ENCODE measurements around the gene SOD2. TPM values are rescaled to one million over a fixed set of nuclear protein-coding genes. Genes with fewer than 3 reads are reported as not detected.
"Not testable (repeated sequence)": the region's sequence is repeated elsewhere in the genome, so short reads cannot be mapped to it uniquely, and the experiment has no call there.

Gene SOD2
- total RNA-seq, 1 experiment from 2014 or later = 41.0 TPM

GRCh38 chr6:159722655-159723054, 29.6 kb upstream of the SOD2 start:
- H3K79me2 ChIP-seq (ENCODE audit: low read length) = peaks cover 56% of the 10 kb centered on the region
- no peak for DNase-seq

GRCh38 chr6:159721981-159722380, 28.9 kb upstream of the SOD2 start:
- H3K27me3 ChIP-seq (ENCODE audit: low read length); H3K36me3 ChIP-seq (ENCODE audit: insufficient read depth, low read length); H3K9me2 ChIP-seq (replicated peaks; ENCODE audit: insufficient read depth, low read length); H3K27ac ChIP-seq (ENCODE audit: low read length); H3K4me2 ChIP-seq (ENCODE audit: low read depth, low read length, poor library complexity, severe bottlenecking); H2AFZ ChIP-seq (ENCODE audit: low read length); H3K9ac ChIP-seq (ENCODE audit: low read length); H4K20me1 ChIP-seq (ENCODE audit: insufficient read depth, low read depth, low read length); H3K9me3 ChIP-seq (ENCODE audit: low read length); DNase-seq; H3K4me3 ChIP-seq (ENCODE audit: low read length): not testable (repeated sequence)
- H3K79me2 ChIP-seq (ENCODE audit: low read length) = peaks cover 54% of the 10 kb centered on the region
- peaks cover 12% of the 10 kb centered on the region for H3K4me1 ChIP-seq (ENCODE audit: low read length)

More at GRCh38 chr6:159722655-159723054, 29.6 kb upstream of the SOD2 start:
- Histone ChIP-seq H3K9me3 (ENCODE audit: low read length) (no peaks in the 10 kb centered on the region), H3K4me3 (ENCODE audit: low read length) (no peak overlapping the region), H4K20me1 (ENCODE audit: insufficient read depth, low read depth, low read length) (peaks cover 4% of the 10 kb centered on the region; the same call in 1 of the 2 replicates), H3K4me1 (ENCODE audit: low read length) (peaks cover 12% of the 10 kb centered on the region), H3K27me3 (ENCODE audit: low read length) (no peaks in the 10 kb centered on the region), H3K9ac (ENCODE audit: low read length) (no peak overlapping the region), H3K36me3 (ENCODE audit: insufficient read depth, low read length) (no peaks in the 10 kb centered on the region), H3K27ac (ENCODE audit: low read length) (no peak overlapping the region), H3K9me2 (replicated peaks; ENCODE audit: insufficient read depth, low read length) (no peaks in the 10 kb centered on the region), H3K4me2 (ENCODE audit: low read depth, low read length, poor library complexity, severe bottlenecking) (no peak overlapping the region), H2AFZ (ENCODE audit: low read length) (no peak overlapping the region)

- H3K79me2 ChIP-seq (ENCODE audit: low read length) = peaks cover 44% of the 10 kb centered on the region
- no peaks in the 10 kb centered on the region for H3K27me3 ChIP-seq (ENCODE audit: low read length)
- peak; percentile 87 for DNase-seq
- no peak overlapping the region for H3K27ac ChIP-seq (ENCODE audit: low read length)
- H3K9me3 ChIP-seq (ENCODE audit: low read length) = no peaks in the 10 kb centered on the region
- no peak overlapping the region for H3K4me2 ChIP-seq (ENCODE audit: low read depth, low read length, poor library complexity, severe bottlenecking)
- no peaks in the 10 kb centered on the region for H3K36me3 ChIP-seq (ENCODE audit: insufficient read depth, low read length)
- H4K20me1 ChIP-seq (ENCODE audit: insufficient read depth, low read depth, low read length) = 0 out of 2 replicates have a peak, but pooled peaks cover 3% of the 10 kb centered on the region
- H2AFZ ChIP-seq (ENCODE audit: low read length) = no peak overlapping the region
- H3K9ac ChIP-seq (ENCODE audit: low read length) = no peak overlapping the region
- H3K9me2 ChIP-seq (replicated peaks; ENCODE audit: insufficient read depth, low read length) = no peaks in the 10 kb centered on the region
- H3K4me1 ChIP-seq (ENCODE audit: low read length) = peaks cover 9% of the 10 kb centered on the region
- no peak overlapping the region for H3K4me3 ChIP-seq (ENCODE audit: low read length)
These were observed 27.7 kb upstream of the SOD2 start for GRCh38 chr6:159720708-159721107.

- no peak overlapping the region for H3K27ac ChIP-seq (ENCODE audit: low read length)
- H3K4me3 ChIP-seq (ENCODE audit: low read length) = no peak overlapping the region
- H3K79me2 ChIP-seq (ENCODE audit: low read length) = peaks cover 30% of the 10 kb centered on the region
- H3K9me3 ChIP-seq (ENCODE audit: low read length) = no peaks in the 10 kb centered on the region
- H4K20me1 ChIP-seq (ENCODE audit: insufficient read depth, low read depth, low read length) = 0 out of 2 replicates have a peak, but pooled peaks cover 3% of the 10 kb centered on the region
- H3K27me3 ChIP-seq (ENCODE audit: low read length) = no peaks in the 10 kb centered on the region
- H3K4me2 ChIP-seq (ENCODE audit: low read depth, low read length, poor library complexity, severe bottlenecking) = no peak overlapping the region
- 0 out of 2 replicates have a peak, but pooled peaks cover 2% of the 10 kb centered on the region for H3K36me3 ChIP-seq (ENCODE audit: insufficient read depth, low read length)
- no peak overlapping the region for H2AFZ ChIP-seq (ENCODE audit: low read length)
- no peak for DNase-seq
- no peaks in the 10 kb centered on the region for H3K9me2 ChIP-seq (replicated peaks; ENCODE audit: insufficient read depth, low read length)
- H3K9ac ChIP-seq (ENCODE audit: low read length) = no peak overlapping the region
- no peaks in the 10 kb centered on the region for H3K4me1 ChIP-seq (ENCODE audit: low read length)
These were observed 26.2 kb upstream of the SOD2 start for GRCh38 chr6:159719287-159719686.

- Histone ChIP-seq H3K27ac (ENCODE audit: low read length) (no peak overlapping the region), H3K27me3 (ENCODE audit: low read length) (no peaks in the 10 kb centered on the region), H2AFZ (ENCODE audit: low read length) (no peak overlapping the region), H3K9me2 (replicated peaks; ENCODE audit: insufficient read depth, low read length) (no peaks in the 10 kb centered on the region), H3K4me2 (ENCODE audit: low read depth, low read length, poor library complexity, severe bottlenecking) (no peak overlapping the region), H3K9me3 (ENCODE audit: low read length) (no peaks in the 10 kb centered on the region), H3K36me3 (ENCODE audit: insufficient read depth, low read length) (0 out of 2 replicates have a peak, but pooled peaks cover 2% of the 10 kb centered on the region), H3K4me3 (ENCODE audit: low read length) (no peak overlapping the region), H3K9ac (ENCODE audit: low read length) (no peak overlapping the region), H3K79me2 (ENCODE audit: low read length) (peaks cover 23% of the 10 kb centered on the region), H4K20me1 (ENCODE audit: insufficient read depth, low read depth, low read length) (0 out of 2 replicates have a peak, but pooled peaks cover 3% of the 10 kb centered on the region), H3K4me1 (ENCODE audit: low read length) (no peaks in the 10 kb centered on the region)
- DNase-seq = no peak
These were observed 25.6 kb upstream of the SOD2 start for GRCh38 chr6:159718634-159719033.

- H3K36me3 ChIP-seq (ENCODE audit: insufficient read depth, low read length) = 0 out of 2 replicates have a peak, but pooled peaks cover 2% of the 10 kb centered on the region
- H3K27ac ChIP-seq (ENCODE audit: low read length) = no peak overlapping the region
- H2AFZ ChIP-seq (ENCODE audit: low read length) = no peak overlapping the region
- no peak overlapping the region for H3K9ac ChIP-seq (ENCODE audit: low read length)
- no peaks in the 10 kb centered on the region for H3K9me2 ChIP-seq (replicated peaks; ENCODE audit: insufficient read depth, low read length)
- no peaks in the 10 kb centered on the region for H3K4me1 ChIP-seq (ENCODE audit: low read length)
- no peaks in the 10 kb centered on the region for H3K9me3 ChIP-seq (ENCODE audit: low read length)
- no peak overlapping the region for H3K4me2 ChIP-seq (ENCODE audit: low read depth, low read length, poor library complexity, severe bottlenecking)
- peaks cover 6% of the 10 kb centered on the region; the same call in 1 of the 2 replicates for H3K79me2 ChIP-seq (ENCODE audit: low read length)
- H4K20me1 ChIP-seq (ENCODE audit: insufficient read depth, low read depth, low read length) = 0 out of 2 replicates have a peak, but pooled peaks cover 3% of the 10 kb centered on the region
- no peak overlapping the region for H3K4me3 ChIP-seq (ENCODE audit: low read length)
- DNase-seq = no peak
- no peaks in the 10 kb centered on the region for H3K27me3 ChIP-seq (ENCODE audit: low read length)
These were observed 23.4 kb upstream of the SOD2 start for GRCh38 chr6:159716247-159717096.

GRCh38 chr6:159715605-159716004, 22.6 kb upstream of the SOD2 start:
- no peak overlapping the region for H3K27ac ChIP-seq (ENCODE audit: low read length)
- H4K20me1 ChIP-seq (ENCODE audit: insufficient read depth, low read depth, low read length) = 0 out of 2 replicates have a peak, but pooled peaks cover 3% of the 10 kb centered on the region
- no peaks in the 10 kb centered on the region for H3K4me1 ChIP-seq (ENCODE audit: low read length)
- 0 out of 2 replicates have a peak, but pooled peaks cover 2% of the 10 kb centered on the region for H3K36me3 ChIP-seq (ENCODE audit: insufficient read depth, low read length)
- H3K4me2 ChIP-seq (ENCODE audit: low read depth, low read length, poor library complexity, severe bottlenecking) = no peak overlapping the region
- no peaks in the 10 kb centered on the region for H3K9me2 ChIP-seq (replicated peaks; ENCODE audit: insufficient read depth, low read length)
- peaks cover 6% of the 10 kb centered on the region; the same call in 1 of the 2 replicates for H3K79me2 ChIP-seq (ENCODE audit: low read length)
- H3K9me3 ChIP-seq (ENCODE audit: low read length) = no peaks in the 10 kb centered on the region
- H3K4me3 ChIP-seq (ENCODE audit: low read length) = no peak overlapping the region
- DNase-seq = no peak
- H3K9ac ChIP-seq (ENCODE audit: low read length) = no peak overlapping the region
- H2AFZ ChIP-seq (ENCODE audit: low read length) = no peak overlapping the region
- no peaks in the 10 kb centered on the region for H3K27me3 ChIP-seq (ENCODE audit: low read length)

- 0 out of 2 replicates have a peak, but pooled peaks cover 2% of the 10 kb centered on the region for H3K36me3 ChIP-seq (ENCODE audit: insufficient read depth, low read length)
- H3K79me2 ChIP-seq (ENCODE audit: low read length) = peaks cover 2% of the 10 kb centered on the region; the same call in 1 of the 2 replicates
- DNase-seq = no peak
- H4K20me1 ChIP-seq (ENCODE audit: insufficient read depth, low read depth, low read length) = no peaks in the 10 kb centered on the region
- no peak overlapping the region for H3K4me2 ChIP-seq (ENCODE audit: low read depth, low read length, poor library complexity, severe bottlenecking)
- no peaks in the 10 kb centered on the region for H3K4me1 ChIP-seq (ENCODE audit: low read length)
- H2AFZ ChIP-seq (ENCODE audit: low read length) = no peak overlapping the region
- H3K4me3 ChIP-seq (ENCODE audit: low read length) = no peak overlapping the region
- no peak overlapping the region for H3K9ac ChIP-seq (ENCODE audit: low read length)
- H3K27me3 ChIP-seq (ENCODE audit: low read length) = no peaks in the 10 kb centered on the region
- H3K27ac ChIP-seq (ENCODE audit: low read length) = no peak overlapping the region
- H3K9me3 ChIP-seq (ENCODE audit: low read length) = no peaks in the 10 kb centered on the region
- H3K9me2 ChIP-seq (replicated peaks; ENCODE audit: insufficient read depth, low read length) = no peaks in the 10 kb centered on the region
These were observed 22.1 kb upstream of the SOD2 start for GRCh38 chr6:159715166-159715565.

All from Karpas-422 (cell line).